Brain microvascular endothelial cell (primary cell): Measurements from ENCODE around the gene HTR4.
"Not testable (repeated sequence)": the region's sequence is repeated elsewhere in the genome, so short reads cannot be mapped to it uniquely, and the experiment has no call there.

ENCODE experiments used
- DNase-seq: peaks from one replicate; pipeline ENCODE4 v3.0.0-alpha.2; 2020
- H3K27ac ChIP-seq: fragments of 250-450 bp; sonication (Bioruptor Pico); 2 replicates; pipeline ENCODE4 v1.5.1; 2020; ENCODE audit warnings: mild to moderate bottlenecking, moderate library complexity
- H3K27me3 ChIP-seq: fragments of 250-450 bp; sonication (Bioruptor Pico); replicated peaks from 2 replicates; pipeline ENCODE4 v1.5.1; 2020; ENCODE audit warnings: mild to moderate bottlenecking
- H3K36me3 ChIP-seq: fragments of 250-450 bp; sonication (Bioruptor Pico); replicated peaks from 2 replicates; pipeline ENCODE4 v1.5.1; 2020; ENCODE audit warnings: mild to moderate bottlenecking
- H3K4me3 ChIP-seq: 2 replicates; pipeline ENCODE4 v1.5.1; 2011; ENCODE audit warnings: low read depth, mild to moderate bottlenecking, control low read depth, low read length, moderate library complexity
- CTCF ChIP-seq: IDR thresholded peaks from 2 replicates; pipeline ENCODE4 v1.5.1; 2011; ENCODE audit warnings: low read depth, mild to moderate bottlenecking, moderate library complexity, low read length, control low read depth, inconsistent platforms; ENCODE audit errors: missing control alignments
- in situ Hi-C: cut with HindIII; loops from 2 replicates; pipeline ENCODE4 v1.10.0; 2017; ENCODE audit warnings: low sequenced_read_pairs, low pct_ligation_motif_present

HTR4 gene

DNA sequence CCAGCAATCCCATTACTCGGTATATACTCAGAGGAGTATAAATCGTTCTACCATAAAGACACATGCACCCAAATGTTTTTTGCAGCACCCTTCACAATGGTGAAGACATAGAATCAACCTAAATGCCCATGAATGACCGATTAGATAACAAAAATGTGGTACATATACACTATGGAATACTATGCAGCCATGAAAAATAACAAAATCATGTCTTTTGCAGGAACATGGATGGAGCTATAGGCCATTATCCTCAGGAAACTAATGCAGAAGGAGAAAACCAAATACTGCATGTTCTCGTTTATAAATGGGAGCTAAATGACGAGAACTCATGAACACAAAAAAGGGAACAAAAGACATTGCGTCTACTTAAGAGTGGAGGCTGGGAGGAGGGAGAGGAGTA, 114.5 kb downstream of the HTR4 start:
- TF ChIP-seq CTCF: no peak
- in situ Hi-C loops: no loop called here
- no peak overlapping the region for H3K27ac ChIP-seq
- no peaks in the 10 kb centered on the region for H3K36me3 ChIP-seq
- no peak overlapping the region for H3K4me3 ChIP-seq
- no peaks in the 10 kb centered on the region for H3K27me3 ChIP-seq
- no peak for DNase-seq

DNA sequence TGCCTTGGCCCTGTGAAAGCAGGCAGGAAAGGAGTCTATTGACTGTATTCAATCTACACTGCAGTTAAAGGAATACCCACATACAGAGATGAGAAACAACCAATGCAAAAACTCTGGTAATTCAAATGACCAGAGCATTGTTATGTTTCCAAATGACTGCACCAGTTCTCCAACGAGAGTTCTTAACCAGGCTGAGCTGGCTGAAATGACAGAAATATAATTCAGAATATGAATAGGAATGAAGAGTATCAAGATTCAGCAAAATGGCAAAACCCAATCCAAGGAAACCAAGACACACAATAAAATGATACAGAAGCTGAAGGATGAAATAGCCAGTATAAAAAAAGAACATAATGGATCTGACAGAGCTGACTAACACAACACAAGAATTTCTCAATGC, 119.1 kb downstream of the HTR4 start:
- Histone ChIP-seq H3K36me3 (no peaks in the 10 kb centered on the region), H3K27ac (no peak overlapping the region), H3K27me3 (no peaks in the 10 kb centered on the region), H3K4me3 (no peak overlapping the region)
- DNase-seq: no peak
- in situ Hi-C loops: no loop called here
- no peak for TF ChIP-seq CTCF

DNA sequence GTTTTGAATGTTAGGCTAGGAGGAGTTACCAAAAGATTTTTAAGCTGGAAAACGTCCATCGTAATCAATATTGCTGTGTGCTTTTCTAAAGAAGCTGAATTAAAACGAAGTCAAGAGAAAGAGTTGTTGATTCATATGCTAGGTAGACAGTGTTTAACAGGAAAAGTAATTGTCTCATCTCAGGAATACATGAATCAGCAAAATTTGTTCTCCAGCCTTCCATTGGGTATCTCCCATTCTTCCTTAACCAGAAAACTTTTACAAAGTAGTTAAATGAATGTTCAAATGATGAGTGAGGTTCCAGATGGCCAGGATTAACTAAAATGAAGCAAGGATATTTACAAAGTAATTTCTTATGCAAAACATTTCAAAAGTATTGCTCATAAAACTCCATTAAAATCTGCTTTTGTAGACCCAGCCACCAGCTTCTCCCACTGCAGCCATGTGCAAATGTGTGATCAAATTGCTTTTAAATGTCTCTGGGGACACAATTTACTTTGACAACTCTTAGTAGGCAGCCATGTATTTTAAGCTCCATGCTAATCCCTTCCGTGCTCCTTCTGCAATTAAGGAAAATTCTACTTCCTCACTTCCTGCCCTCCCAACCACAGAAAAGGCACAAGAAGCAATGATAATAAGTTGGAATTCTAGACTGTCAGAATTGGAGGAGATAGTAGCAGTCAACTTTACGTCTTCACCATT, 121.2 kb downstream of the HTR4 start:
- DNase-seq: no peak
- TF ChIP-seq CTCF: no peak
- H3K27me3 ChIP-seq: no peaks in the 10 kb centered on the region
- H3K27ac ChIP-seq: no peak overlapping the region
- H3K4me3 ChIP-seq: no peak overlapping the region
- in situ Hi-C loops: no loop called here
- no peaks in the 10 kb centered on the region for H3K36me3 ChIP-seq

GRCh38 chr5:148529450-148529849, 124.9 kb downstream of the HTR4 start:
- H3K36me3 ChIP-seq: not testable (repeated sequence)

GRCh38 chr5:148524721-148525120, 129.6 kb downstream of the HTR4 start:
- Histone ChIP-seq H3K27me3 (no peaks in the 10 kb centered on the region), H3K36me3 (no peaks in the 10 kb centered on the region), H3K27ac (no peak overlapping the region), H3K4me3 (no peak overlapping the region)
- no peak for TF ChIP-seq CTCF
- DNase-seq: no peak
- in situ Hi-C loops: no loop called here

More at GRCh38 chr5:148529450-148529849, 124.9 kb downstream of the HTR4 start:
- H3K4me3 ChIP-seq, in situ Hi-C loops, H3K27ac ChIP-seq, H3K27me3 ChIP-seq, DNase-seq: not testable (repeated sequence)

DNA sequence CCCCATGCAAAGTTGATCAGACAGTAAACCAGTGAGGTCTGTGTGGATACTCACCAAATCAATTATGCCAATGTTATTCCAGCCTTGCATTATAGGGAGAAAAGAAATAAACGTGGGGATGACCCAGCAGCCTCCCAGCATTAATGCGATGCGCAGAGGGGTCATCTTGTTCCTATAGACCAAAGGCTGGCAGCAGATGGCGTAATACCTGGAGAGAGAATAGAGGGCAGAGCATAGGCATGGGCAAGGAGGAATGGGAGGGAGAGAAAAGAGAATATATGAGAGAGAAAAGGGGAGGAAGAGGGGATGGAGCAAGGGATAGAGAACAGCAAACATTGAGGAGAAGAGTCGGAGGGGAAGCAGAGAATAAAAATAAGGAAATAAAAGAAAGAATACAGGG, 131.2 kb downstream of the HTR4 start:
- Histone ChIP-seq H3K4me3 (no peak overlapping the region), H3K36me3 (no peaks in the 10 kb centered on the region), H3K27ac (no peak overlapping the region), H3K27me3 (no peaks in the 10 kb centered on the region)
- DNase-seq: no peak
- in situ Hi-C loops: no loop called here
- no peak for TF ChIP-seq CTCF
